H1 (cell line): ENCODE results near the gene ZFAND2B. TPM values are rescaled to one million over a fixed set of nuclear protein-coding genes. Genes with fewer than 3 reads are reported as not detected.

Experiments
- CTCF ChIA-PET: fragments of 300-600 bp; sonication (Branson Sonifier 250); formaldehyde crosslinking; loops from one replicate; lab custom pipeline; 2021; ENCODE audit not compliant: partially characterized antibody; lab: Charles Lee
- POLR2A ChIA-PET: fragments of 300-600 bp; sonication (Branson Sonifier 250); formaldehyde crosslinking; loops from one replicate; lab custom pipeline; 2021; ENCODE audit warnings: inconsistent platforms; ENCODE audit not compliant: partially characterized antibody; lab: Charles Lee
- DNase-seq, 2 experiments: peaks; one replicate each; pipeline versions ENCODE4 v3.0.0 to v3.0.0-alpha.2; 2010 to 2022; ENCODE audit warnings: low spot score in 2 of 2, low read depth in 1 of 2, mixed read lengths in 1 of 2
- FAIRE-seq: peaks from 2 replicates; lab custom pipeline; 2011; peaks lifted over from hg19 to GRCh38; lab: Jason Lieb, UNC
- H2AFZ ChIP-seq: 2 replicates; pipeline ENCODE4 v1.8.1; 2012; ENCODE audit warnings: low read length, inconsistent platforms
- H2AK5ac ChIP-seq: 2 replicates; pipeline ENCODE4 v1.6.1; 2013; ENCODE audit warnings: low read depth, low read length
- H2BK120ac ChIP-seq: replicated peaks from 2 replicates; pipeline ENCODE3; 2013; ENCODE audit warnings: low read depth, low read length, inconsistent platforms
- H2BK12ac ChIP-seq: 2 replicates; pipeline ENCODE4 v1.6.1; 2013; ENCODE audit warnings: low read depth, low read length
- H2BK15ac ChIP-seq: 2 replicates; pipeline ENCODE4 v1.6.1; 2013; ENCODE audit warnings: low read length
- H2BK20ac ChIP-seq: 2 replicates; pipeline ENCODE4 v1.6.1; 2013; ENCODE audit warnings: low read length
- H2BK5ac ChIP-seq: 2 replicates; pipeline ENCODE4 v1.6.1; 2013; ENCODE audit warnings: low read depth, low read length
- H3K14ac ChIP-seq: 2 replicates; pipeline ENCODE4 v1.6.1; 2013; ENCODE audit warnings: inconsistent platforms; ENCODE audit not compliant: insufficient read length
- H3K18ac ChIP-seq: 2 replicates; pipeline ENCODE4 v1.6.1; 2013; ENCODE audit warnings: low read length; ENCODE audit errors: extremely low read depth
- H3K23ac ChIP-seq: 2 replicates; pipeline ENCODE4 v1.6.1; 2013; ENCODE audit warnings: inconsistent platforms; ENCODE audit not compliant: insufficient read length
- H3K23me2 ChIP-seq: 2 replicates; pipeline ENCODE4 v1.6.1; 2013; ENCODE audit warnings: low read depth, low read length
- H3K27ac ChIP-seq: 2 replicates; pipeline ENCODE4 v1.6.1; 2011; ENCODE audit warnings: low read depth, low read length, inconsistent platforms
- H3K27me3 ChIP-seq, 4 experiments: replicated peaks in 1 of 4; 1 replicate in 1 of 4; 2 replicates in 3 of 4; pipeline versions ENCODE4 v1.6.1 to v1.8.1; 2011 to 2013; ENCODE audit warnings: low read length in 3 of 4, mild to moderate bottlenecking in 3 of 4, inconsistent platforms in 2 of 4, mixed read lengths in 2 of 4, moderate library complexity in 1 of 4; ENCODE audit not compliant: control insufficient read depth in 3 of 4, insufficient read depth in 3 of 4; ENCODE audit errors: extremely low read depth in 1 of 4
- H3K36me3 ChIP-seq, 4 experiments: 2 replicates each; pipeline versions ENCODE4 v1.6.1 to v1.8.1; 2011 to 2013; ENCODE audit warnings: mild to moderate bottlenecking in 4 of 4, low read length in 3 of 4, moderate library complexity in 2 of 4, control low read depth in 1 of 4, inconsistent platforms in 1 of 4; ENCODE audit not compliant: insufficient read depth in 4 of 4, control insufficient read depth in 2 of 4
- H3K4ac ChIP-seq: replicated peaks from 2 replicates; pipeline ENCODE3; 2013; ENCODE audit warnings: low read length, low read depth, mixed read lengths, inconsistent platforms; ENCODE audit not compliant: insufficient read length
- H3K4me1 ChIP-seq, 4 experiments: replicated peaks in 1 of 4; 1 replicate in 1 of 4; 2 replicates in 3 of 4; pipeline versions ENCODE4 v1.6.1 to v1.8.1; 2011 to 2013; ENCODE audit warnings: low read length in 3 of 4, inconsistent platforms in 2 of 4, mixed read lengths in 1 of 4; ENCODE audit not compliant: insufficient read depth in 4 of 4, control insufficient read depth in 3 of 4
- H3K4me2 ChIP-seq, 2 experiments: 2 replicates each; pipeline versions ENCODE4 v1.6.1 to v1.8.1; 2011 to 2013; ENCODE audit warnings: low read depth in 2 of 2, low read length in 2 of 2, control low read depth in 1 of 2, inconsistent platforms in 1 of 2, mild to moderate bottlenecking in 1 of 2; ENCODE audit not compliant: insufficient read depth in 1 of 2
- H3K4me3 ChIP-seq, 4 experiments: fragments of 200-600, 300-600 bp in 1 of 4; sonication (generic), shearing (Covaris generic), sonication (Bioruptor Twin) in 1 of 4; 2 replicates each; pipeline versions ENCODE4 v1.5.1 to v1.8.1; 2011 to 2016; ENCODE audit warnings: low read length in 4 of 4, low read depth in 3 of 4, control low read depth in 2 of 4, inconsistent platforms in 2 of 4, mild to moderate bottlenecking in 2 of 4, mixed read lengths in 1 of 4, moderate library complexity in 1 of 4; ENCODE audit not compliant: insufficient read depth in 2 of 4; ENCODE audit errors: extremely low read depth in 1 of 4
- H3K56ac ChIP-seq: replicated peaks from 2 replicates; pipeline ENCODE3; 2013; ENCODE audit warnings: low read depth, mild to moderate bottlenecking, mixed read lengths, low read length, inconsistent platforms; ENCODE audit not compliant: insufficient read length
- H3K79me1 ChIP-seq: 2 replicates; pipeline ENCODE4 v1.6.1; 2013; ENCODE audit warnings: low read depth, low read length, control low read depth
- H3K79me2 ChIP-seq, 2 experiments: 2 replicates each; pipeline versions ENCODE4 v1.6.1 to v1.8.1; 2012 to 2013; ENCODE audit warnings: low read length in 2 of 2, mild to moderate bottlenecking in 2 of 2, inconsistent platforms in 1 of 2; ENCODE audit not compliant: insufficient read depth in 2 of 2, control insufficient read depth in 1 of 2
- H3K9ac ChIP-seq, 4 experiments: replicated peaks in 1 of 4; 1 replicate in 1 of 4; 2 replicates in 3 of 4; pipeline versions ENCODE4 v1.6.1 to v1.8.1; 2011 to 2013; ENCODE audit warnings: low read depth in 3 of 4, low read length in 3 of 4, control low read depth in 2 of 4, mild to moderate bottlenecking in 2 of 4, moderate library complexity in 2 of 4, inconsistent platforms in 1 of 4; ENCODE audit errors: extremely low read depth in 1 of 4
- H3K9me3 ChIP-seq, 2 experiments: 2 replicates each; pipeline versions ENCODE4 v1.6.1 to v1.8.1; 2012 to 2013; ENCODE audit warnings: mild to moderate bottlenecking in 2 of 2, moderate library complexity in 2 of 2, control low read depth in 1 of 2, inconsistent platforms in 1 of 2, low read depth in 1 of 2, low read length in 1 of 2, mixed read lengths in 1 of 2; ENCODE audit not compliant: insufficient read depth in 2 of 2
- H4K20me1 ChIP-seq, 2 experiments: replicated peaks in 1 of 2; 2 replicates each; pipeline versions ENCODE3 to v1.8.1; 2011 to 2013; ENCODE audit warnings: inconsistent platforms in 2 of 2, low read length in 2 of 2, mild to moderate bottlenecking in 1 of 2; ENCODE audit not compliant: insufficient read depth in 2 of 2, control insufficient read depth in 1 of 2
- H4K5ac ChIP-seq: 2 replicates; pipeline ENCODE4 v1.6.1; 2013; ENCODE audit warnings: low read length, low read depth, mixed read lengths, inconsistent platforms; ENCODE audit not compliant: insufficient read length
- H4K8ac ChIP-seq: 2 replicates; pipeline ENCODE4 v1.8.0; 2013; ENCODE audit warnings: mild to moderate bottlenecking, moderate library complexity, low read length, inconsistent platforms; ENCODE audit not compliant: insufficient read depth; ENCODE audit errors: extremely low read depth
- H4K91ac ChIP-seq: replicated peaks from 2 replicates; pipeline ENCODE3; 2013; ENCODE audit warnings: low read length, mixed read lengths, inconsistent platforms; ENCODE audit not compliant: insufficient read length
- ASH2L ChIP-seq: fragments of 200-600, 300-600 bp; sonication (generic); IDR thresholded peaks from one replicate; pipeline ENCODE4 v1.7.1; 2017; ENCODE audit warnings: low read length
- ATF2 ChIP-seq: IDR thresholded peaks from 2 replicates; pipeline ENCODE4 v1.6.1; 2012; ENCODE audit warnings: low read length, inconsistent platforms
- CEBPB ChIP-seq: IDR thresholded peaks from 2 replicates; pipeline ENCODE4 v1.6.1; 2012; ENCODE audit warnings: low read depth, low read length
- CHD1 ChIP-seq: IDR thresholded peaks from 2 replicates; pipeline ENCODE4 v1.6.1; 2012; ENCODE audit warnings: low read depth, low read length, improper control_type of control experiment
- CREB1 ChIP-seq: IDR thresholded peaks from 2 replicates; pipeline ENCODE4 v1.6.1; 2012; ENCODE audit warnings: inconsistent platforms
- FOSL1 ChIP-seq: IDR thresholded peaks from 2 replicates; pipeline ENCODE4 v1.6.1; 2011; ENCODE audit warnings: mild to moderate bottlenecking, low read depth, low read length, moderate library complexity; ENCODE audit not compliant: insufficient read depth
- HDAC6 ChIP-seq: IDR thresholded peaks from one replicate; pipeline ENCODE4 v1.7.1; 2012; ENCODE audit warnings: low read depth, mild to moderate bottlenecking, inconsistent platforms, low read length, moderate library complexity
- POU5F1 ChIP-seq: IDR thresholded peaks from 2 replicates; pipeline ENCODE4 v1.6.1; 2011; ENCODE audit warnings: low read depth, mild to moderate bottlenecking, low read length, moderate library complexity
- RBBP5 ChIP-seq: IDR thresholded peaks from 2 replicates; pipeline ENCODE4 v1.7.1; 2012; ENCODE audit warnings: low read depth, mild to moderate bottlenecking, inconsistent platforms, low read length, moderate library complexity, borderline replicate concordance
- RFX5 ChIP-seq: IDR thresholded peaks from 2 replicates; pipeline ENCODE4 v1.6.1; 2011; ENCODE audit warnings: low read depth, low read length, improper control_type of control experiment, borderline replicate concordance
- SP4 ChIP-seq: IDR thresholded peaks from 2 replicates; pipeline ENCODE4 v1.6.1; 2012; ENCODE audit warnings: low read length, inconsistent platforms
- WGBS, 2 experiments: shearing (Covaris generic) in 1 of 2; methylation state at CpG; one replicate each; pipeline versions ENCODE4 v1.1.6 to v1.1.7; 2013 to 2015; ENCODE audit warnings: low lambda C conversion rate in 2 of 2, mixed read lengths in 2 of 2, inconsistent platforms in 1 of 2, low coverage in 1 of 2, missing lambda C conversion rate in 1 of 2; ENCODE audit not compliant: insufficient replicate concordance in 2 of 2, insufficient coverage in 1 of 2, insufficient read length in 1 of 2; ENCODE audit errors: extremely low coverage in 1 of 2, missing lambda C conversion rate in 1 of 2; 5-methylcytosine and 5-hydroxymethylcytosine counted together
- polyA plus RNA-seq, 7 experiments: library from polyadenylated mRNA; depleted of rRNA in 3 of 7; stranded (reverse) in 5 of 7; unstranded in 2 of 7; fragments of >200 nt in 5 of 7; fragments of 200-250 nt in 2 of 7; gene quantifications; 1 replicate in 5 of 7; 2 replicates in 1 of 7; 4 replicates in 1 of 7; pipeline versions ENCODE4 v1.2.1 to v1.2.3, GENCODE V29; 2011 to 2013; ENCODE audit warnings: missing spikeins in 2 of 7, mixed read lengths in 2 of 7
- total RNA-seq: library from RNA; stranded (reverse); fragmentation: NEBNext Ultra II Directional; extraction: Animal tissue kit (Norgen Biotek cat#: 25700); gene quantifications from 2 replicates; pipeline ENCODE4 v1.2.1, GENCODE V29; 2021

ZFAND2B gene
- total and polyA plus RNA-seq, 2 of the 8 experiments (the other 6 are each of a cell fraction or from before 2014, with no cell fraction given), result 16.0 to 17.9 TPM

GRCh38 chr2:219179601-219180465, 26.7 kb upstream of the ZFAND2B start:
- Histone ChIP-seq H3K23me2 (peaks cover 11% of the 10 kb centered on the region; the same call in 1 of the 2 replicates), H3K36me3 (peaks cover 6 to 38% (median 22%) of the 10 kb centered on the region in 4 experiments; a peak in 6 of 8 replicates), H3K56ac (no peak overlapping the region), H2BK5ac (no peak overlapping the region), H4K5ac (no peak overlapping the region), H3K4me1 (peaks cover 0 to 13% (median 6%) of the 10 kb centered on the region in 4 experiments; a peak in 6 of 7 replicates), H3K79me1 (peaks cover 6% of the 10 kb centered on the region), H3K79me2 (peaks cover 0 to 8% of the 10 kb centered on the region in 2 experiments; a peak in 1 of 4 replicates), H3K9me3 (no peaks in the 10 kb centered on the region), H2BK15ac (no peak overlapping the region), H4K20me1 (peaks cover 0 to 4% of the 10 kb centered on the region in 2 experiments), H2BK120ac (no peak overlapping the region), H2AK5ac (no peak overlapping the region), H4K91ac (no peak overlapping the region), H3K4me2 (peak overlapping the region in 1 of 2 experiments; percentile 82; a peak in 1 of 4 replicates), H2BK20ac (no peak overlapping the region), H3K4me3 (no peak overlapping the region), H3K18ac (no peak overlapping the region), H3K23ac (no peak overlapping the region), H3K27ac (no peak overlapping the region), H3K27me3 (no peaks in the 10 kb centered on the region), H3K9ac (no peak overlapping the region), H2AFZ (no peak overlapping the region), H3K4ac (no peak overlapping the region), H4K8ac (no peak overlapping the region), H2BK12ac (no peak overlapping the region), H3K14ac (no peak overlapping the region)
- DNase-seq (no peak), FAIRE-seq (no peak)
- 93% methylated on average over 9 of the region's 9 CpGs; no CpG with 5 or more reads in 1 of the 2 experiments for WGBS, 2 experiments
- ChIA-PET POLR2A (interaction anchor here (0.6 to 2.8 kb wide), 4 partner anchors 13 to 112 kb away, joined by 3 to 11 read pairs (median 3); partner anchors contain the start of genes ABCB6 and TUBA4B), CTCF (interaction anchor here (0.7 to 1.9 kb wide), 9 partner anchors 9 to 115 kb away, joined by 3 to 10 read pairs (median 3); partner anchors contain the start of gene SLC23A3)
- TF ChIP-seq POU5F1 (no peak), ATF2 (no peak), RFX5 (no peak), ASH2L (no peak), CREB1 (no peak), HDAC6 (no peak), CHD1 (no peak), RBBP5 (no peak), CEBPB (no peak), FOSL1 (no peak), SP4 (no peak)
